HL-60 (cell line): Measurements from ENCODE around the gene TMEM87B.
"Not testable (repeated sequence)": the region's sequence is repeated elsewhere in the genome, so short reads cannot be mapped to it uniquely, and the experiment has no call there.

Source experiments
- DNase-seq, 2 experiments: peaks; one replicate each; pipeline ENCODE4 v3.0.0-alpha.2; 2010 to 2020; ENCODE audit warnings: low read depth in 1 of 2, low spot score in 1 of 2
- H3K27ac ChIP-seq: fragments of 250-450 bp; sonication (Bioruptor Pico); replicated peaks from 2 replicates; pipeline ENCODE4 v1.5.1; 2020; ENCODE audit warnings: mild to moderate bottlenecking, moderate library complexity
- H3K27me3 ChIP-seq: fragments of 250-450 bp; sonication (Bioruptor Pico); 2 replicates; pipeline ENCODE4 v1.5.1; 2021; ENCODE audit warnings: mild to moderate bottlenecking, moderate library complexity; ENCODE audit not compliant: insufficient read depth, poor library complexity, severe bottlenecking
- H3K4me3 ChIP-seq: replicated peaks from 2 replicates; pipeline ENCODE4 v1.5.1; 2011; ENCODE audit warnings: mild to moderate bottlenecking, control low read depth, low read length; ENCODE audit not compliant: insufficient read depth
- CTCF ChIP-seq: IDR thresholded peaks from one replicate; pipeline ENCODE4 v1.5.1; 2011; ENCODE audit warnings: low read length, control low read depth, inconsistent platforms; ENCODE audit not compliant: insufficient read depth
- GABPA ChIP-seq: IDR thresholded peaks from 2 replicates; pipeline ENCODE4 v1.6.1; 2012; ENCODE audit warnings: low read depth
- POLR2AphosphoS5 ChIP-seq: IDR thresholded peaks from 2 replicates; pipeline ENCODE4 v1.6.1; 2012; ENCODE audit warnings: low read depth
- REST ChIP-seq: IDR thresholded peaks from 2 replicates; pipeline ENCODE4 v1.6.1; 2012; ENCODE audit warnings: low read depth; ENCODE audit not compliant: insufficient replicate concordance
- SPI1 ChIP-seq: IDR thresholded peaks from 2 replicates; pipeline ENCODE4 v1.6.1; 2012; ENCODE audit warnings: low read depth, mild to moderate bottlenecking, borderline replicate concordance

TMEM87B gene

GRCh38 chr2:112062894-112063293 lies 7.8 kb downstream of the TMEM87B start:
- TF ChIP-seq REST (no peak), SPI1 (no peak), POLR2AphosphoS5 (no peak), CTCF (no peak), GABPA (no peak)
- H3K4me3 ChIP-seq, result no peak overlapping the region
- no peak overlapping the region for H3K27ac ChIP-seq
- H3K27me3 ChIP-seq, result no peaks in the 10 kb centered on the region
- no peak for DNase-seq

GRCh38 chr2:112065486-112065885 lies 10.4 kb downstream of the TMEM87B start:
- Histone ChIP-seq H3K27ac (no peak overlapping the region), H3K27me3 (no peaks in the 10 kb centered on the region), H3K4me3 (no peak overlapping the region)
- no peak for DNase-seq
- TF ChIP-seq POLR2AphosphoS5 (no peak), REST (no peak), CTCF (no peak), GABPA (no peak), SPI1 (no peak)

GRCh38 chr2:112065966-112066365 lies 10.9 kb downstream of the TMEM87B start:
- no peak overlapping the region for H3K27ac ChIP-seq

GRCh38 chr2:112069794-112070193 lies 14.7 kb downstream of the TMEM87B start:
- H3K27ac ChIP-seq, DNase-seq, H3K27me3 ChIP-seq, H3K4me3 ChIP-seq: not testable (repeated sequence)

More at GRCh38 chr2:112065966-112066365, 10.9 kb downstream of the TMEM87B start:
- H3K4me3 ChIP-seq, result no peak overlapping the region
- no peak for DNase-seq
- no peaks in the 10 kb centered on the region for H3K27me3 ChIP-seq
- TF ChIP-seq REST (no peak), SPI1 (no peak), CTCF (no peak), POLR2AphosphoS5 (no peak)
